HCT116 (cell line): ENCODE data around the gene FAM168A. TPM values are rescaled to one million over a fixed set of nuclear protein-coding genes. Genes with fewer than 3 reads are reported as not detected.

Experiments
- ATAC-seq: fragments of 200-7000 bp; cut with Tn5 transposase; 2 replicates; pipeline ENCODE4 v1.9.1; 2020; ENCODE audit warnings: mild to moderate bottlenecking, moderate library complexity
- BruUV-seq: library from RNA; stranded (reverse); fragments of 400-500 nt; replicated peaks from 2 replicates; lab custom pipeline; 2021; lab: Mats Ljungman, UMichigan
- CTCF ChIA-PET: fragments of 300-600 bp; sonication (Branson Sonifier 250); formaldehyde crosslinking; loops from one replicate; lab custom pipeline; 2021; ENCODE audit warnings: antibody characterized with exemption; lab: Charles Lee
- POLR2A ChIA-PET: fragments of 300-600, 350-600 bp; sonication (Branson Sonifier 250); formaldehyde crosslinking; loops from one replicate; lab custom pipeline; 2021; ENCODE audit warnings: antibody characterized with exemption; lab: Charles Lee
- RAD21 ChIA-PET, 2 experiments: fragments of 300-600 bp; sonication (Branson Sonifier 250); formaldehyde crosslinking; loops; one replicate each; lab custom pipeline; 2023; ENCODE audit warnings: low total read pairs in 2 of 2; ENCODE audit not compliant: uncharacterized antibody in 2 of 2, unreplicated experiment in 2 of 2, low non-redundant PET in 1 of 2; lab: Charles Lee
- DNase-seq: peaks from one replicate; pipeline ENCODE4 v3.0.0-alpha.2; 2010; ENCODE audit warnings: low read depth, low spot score
- H2AFZ ChIP-seq: fragments of 200-600 bp; shearing (Covaris generic), sonication (generic); 2 replicates; pipeline ENCODE4 v1.6.1; 2017; ENCODE audit warnings: low read depth, mixed run types, mixed read lengths, antibody characterized with exemption, low read length; ENCODE audit not compliant: poor library complexity, severe bottlenecking
- H3K27ac ChIP-seq: 2 replicates; pipeline ENCODE4 v1.5.1; 2012; ENCODE audit warnings: low read depth, low read length
- H3K27me3 ChIP-seq: fragments of 200-600 bp; sonication (generic); 2 replicates; pipeline ENCODE4 v1.6.1; 2016; ENCODE audit warnings: mixed run types, low read length, mixed read lengths; ENCODE audit not compliant: insufficient read depth
- H3K36me3 ChIP-seq, 2 experiments: fragments of 200-500 bp in 1 of 2; fragments of 200-600 bp in 1 of 2; sonication (Bioruptor generic) in 1 of 2; sonication (generic) in 1 of 2; 2 replicates each; pipeline versions ENCODE4 v1.5.1 to v1.6.1; 2014 to 2016; ENCODE audit warnings: low read length in 2 of 2, inconsistent platforms in 1 of 2, mixed read lengths in 1 of 2, mixed run types in 1 of 2; ENCODE audit not compliant: insufficient read depth in 2 of 2, control insufficient read depth in 1 of 2
- H3K4me1 ChIP-seq, 2 experiments: fragments of 200-600 bp in 1 of 2; sonication (generic) in 1 of 2; 2 replicates each; pipeline versions ENCODE4 v1.5.1 to v1.6.1; 2012 to 2017; ENCODE audit warnings: low read length in 2 of 2, inconsistent platforms in 1 of 2, mild to moderate bottlenecking in 1 of 2, mixed read lengths in 1 of 2, mixed run types in 1 of 2, moderate library complexity in 1 of 2; ENCODE audit not compliant: insufficient read depth in 2 of 2, control insufficient read depth in 1 of 2
- H3K4me2 ChIP-seq: fragments of 200-600 bp; sonication (generic); 2 replicates; pipeline ENCODE4 v1.6.1; 2017; ENCODE audit warnings: mixed run types, low read length, mixed read lengths
- H3K4me3 ChIP-seq, 2 experiments: fragments of 200-600 bp in 1 of 2; sonication (generic) in 1 of 2; replicated peaks in 1 of 2; 2 replicates each; pipeline ENCODE4 v1.5.1; 2011 to 2016; ENCODE audit warnings: low read length in 2 of 2, control low read depth in 1 of 2, low read depth in 1 of 2, mild to moderate bottlenecking in 1 of 2, mixed read lengths in 1 of 2, mixed run types in 1 of 2
- H3K79me2 ChIP-seq: fragments of 200-600 bp; sonication (generic); 2 replicates; pipeline ENCODE4 v1.6.1; 2017; ENCODE audit warnings: mild to moderate bottlenecking, mixed run types, low read length, moderate library complexity, mixed read lengths; ENCODE audit not compliant: insufficient read depth
- H3K9ac ChIP-seq: fragments of 200-600 bp; sonication (generic); 2 replicates; pipeline ENCODE4 v1.6.1; 2016; ENCODE audit warnings: low read length, mixed read lengths
- H3K9me2 ChIP-seq: fragments of 200-600 bp; sonication (generic), shearing (Covaris generic); 2 replicates; pipeline ENCODE4 v1.6.1; 2017; ENCODE audit warnings: mixed run types, mild to moderate bottlenecking, moderate library complexity; ENCODE audit not compliant: insufficient read depth
- H3K9me3 ChIP-seq, 2 experiments: fragments of 200-500 bp in 1 of 2; fragments of 200-600 bp in 1 of 2; sonication (Bioruptor generic) in 1 of 2; sonication (generic) in 1 of 2; 2 replicates each; pipeline ENCODE4 v1.6.1; 2014 to 2017; ENCODE audit warnings: low read length in 2 of 2, mixed read lengths in 2 of 2, inconsistent platforms in 1 of 2, low read depth in 1 of 2, mild to moderate bottlenecking in 1 of 2, mixed run types in 1 of 2, moderate library complexity in 1 of 2; ENCODE audit not compliant: control insufficient read depth in 1 of 2, insufficient read depth in 1 of 2
- H4K20me1 ChIP-seq: fragments of 200-600 bp; sonication (generic), shearing (Covaris generic); 2 replicates; pipeline ENCODE4 v1.6.1; 2017; ENCODE audit warnings: mixed run types, mild to moderate bottlenecking, moderate library complexity; ENCODE audit not compliant: insufficient read depth
- CBX3 ChIP-seq: IDR thresholded peaks from 2 replicates; pipeline ENCODE4 v1.6.1; 2012; ENCODE audit warnings: low read depth
- CEBPB ChIP-seq: IDR thresholded peaks from 2 replicates; pipeline ENCODE4 v1.6.1; 2012; ENCODE audit warnings: low read depth
- ELF1 ChIP-seq: IDR thresholded peaks from 2 replicates; pipeline ENCODE4 v1.6.1; 2012; ENCODE audit warnings: low read depth, borderline replicate concordance
- FOSL1 ChIP-seq: IDR thresholded peaks from 2 replicates; pipeline ENCODE4 v1.6.1; 2012; ENCODE audit warnings: low read depth
- JUND ChIP-seq: IDR thresholded peaks from 2 replicates; pipeline ENCODE4 v1.6.1; 2012
- MAX ChIP-seq: IDR thresholded peaks from 2 replicates; pipeline ENCODE4 v1.6.1; 2012
- POLR2A ChIP-seq: IDR thresholded peaks from 2 replicates; pipeline ENCODE4 v1.7.0; 2011; ENCODE audit warnings: borderline replicate concordance; ENCODE audit not compliant: insufficient read depth, insufficient read length; ENCODE audit errors: extremely low read depth
- TCF7L2 ChIP-seq: IDR thresholded peaks from 2 replicates; pipeline ENCODE4 v1.7.0; 2011; ENCODE audit warnings: borderline replicate concordance, inconsistent platforms; ENCODE audit not compliant: insufficient read depth, insufficient read length; ENCODE audit errors: extremely low read depth
- ZNF274 ChIP-seq: fragments of 200-500 bp; sonication (Bioruptor generic); IDR thresholded peaks from 2 replicates; pipeline ENCODE4 v1.6.1; 2014; ENCODE audit warnings: mild to moderate bottlenecking, low read depth, low read length, inconsistent platforms
- intact Hi-C: fragments of 100-400 bp; cut with micrococcal nuclease; formaldehyde crosslinking; loops from 2 replicates; pipeline ENCODE4 v1.10.0; 2022
- total RNA-seq: library from RNA; stranded (reverse); gene quantifications from one replicate; pipeline ENCODE4 v1.2.1, GENCODE V29; 2021; ENCODE audit not compliant: unreplicated experiment
- TF ChIP-seq, protein P1 (sequence below), 3 experiments: fragments of 200-600 bp in 1 of 3; sonication (generic) in 1 of 3; IDR thresholded peaks in 2 of 3; conservative IDR thresholded peaks in 1 of 3; 2 replicates each; pipeline ENCODE4 v1.5.1; 2012 to 2017; ENCODE audit warnings: low read depth in 2 of 3, low read length in 2 of 3, antibody characterized with exemption in 1 of 3, borderline replicate concordance in 1 of 3, control low read depth in 1 of 3, mild to moderate bottlenecking in 1 of 3, mixed read lengths in 1 of 3, mixed run types in 1 of 3, moderate library complexity in 1 of 3; ENCODE audit not compliant: insufficient read depth in 1 of 3

The FAM168A gene
- total RNA-seq, 1 experiment from 2014 or later: 31.5 TPM

DNA sequence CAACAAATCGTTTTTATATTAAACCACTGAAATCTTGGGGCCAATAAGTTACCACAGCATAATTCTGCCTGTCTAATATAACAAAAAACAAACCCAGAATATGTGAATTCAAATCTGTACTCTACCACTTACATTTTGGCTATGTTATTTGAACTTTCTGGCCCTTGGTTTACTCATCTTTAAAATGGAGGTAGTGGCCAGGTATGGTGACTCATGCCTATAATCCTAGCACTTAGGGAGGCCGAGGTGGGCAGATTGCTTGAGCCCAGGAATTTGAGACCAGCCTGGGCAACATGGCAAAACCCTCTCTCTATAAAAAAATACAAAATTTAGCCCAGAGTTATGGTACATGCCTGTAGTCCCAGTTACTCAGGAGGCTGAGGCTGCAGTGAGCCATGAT lies 84.2 kb downstream of the FAM168A start:
- ChIA-PET RAD21 (no interaction called here), POLR2A (no interaction called here), CTCF (no interaction called here)
- no peak for DNase-seq
- BruUV-seq: no TSS peak
- Histone ChIP-seq H3K4me1 (peaks cover 7 to 16% of the 10 kb centered on the region in 2 experiments), H3K79me2 (no peaks in the 10 kb centered on the region), H3K9ac (no peak overlapping the region), H4K20me1 (no peaks in the 10 kb centered on the region), H2AFZ (no peak overlapping the region), H3K9me2 (no peaks in the 10 kb centered on the region), H3K4me3 (no peak overlapping the region), H3K27ac (no peak overlapping the region), H3K27me3 (no peaks in the 10 kb centered on the region), H3K36me3 (no peaks in the 10 kb centered on the region), H3K4me2 (peak overlapping the region; percentile 57), H3K9me3 (no peaks in the 10 kb centered on the region)
- peak; percentile 76 for ATAC-seq
- TF ChIP-seq FOSL1 (peak; percentile 31; the same call in 1 of the 2 replicates), JUND (no peak), TCF7L2 (no peak), MAX (no peak), CBX3 (no peak)
- intact Hi-C loops: no loop called here

DNA sequence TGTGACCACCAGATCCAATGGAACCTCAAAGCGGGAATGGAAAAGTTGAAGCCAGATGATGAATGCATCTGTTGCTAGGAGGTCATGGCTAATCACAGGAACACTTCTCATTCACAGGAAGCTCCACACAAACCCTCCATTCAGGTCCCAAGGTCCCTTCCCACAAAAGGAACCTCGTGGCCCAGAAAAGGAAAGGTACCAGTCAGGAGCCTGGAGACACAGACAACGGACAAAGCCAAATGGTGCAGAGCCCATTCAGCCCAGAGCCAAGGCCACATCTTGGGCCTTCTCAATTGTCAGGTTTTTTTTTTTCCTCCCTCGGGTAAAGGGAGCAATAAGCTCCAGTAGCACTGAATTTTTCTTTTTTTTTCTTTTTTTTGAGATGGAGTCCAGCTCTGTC lies 87.0 kb downstream of the FAM168A start:
- H3K36me3 ChIP-seq: no peaks in the 10 kb centered on the region
- RAD21 ChIA-PET: no interaction called here

More for the DNA sequence above, 87.0 kb downstream of the FAM168A start:
- DNase-seq (no peak), ATAC-seq (no peak)
- no peak overlapping the region for H3K9ac ChIP-seq
- no peaks in the 10 kb centered on the region for H4K20me1 ChIP-seq
- CTCF ChIA-PET: interaction anchor here (2.4 kb wide), 1 partner anchor 32 kb away, joined by 6 read pairs; no protein-coding TSS in a partner anchor
- no peak overlapping the region for H3K4me3 ChIP-seq
- H3K9me3 ChIP-seq: no peaks in the 10 kb centered on the region
- BruUV-seq: no TSS peak
- H3K4me1 ChIP-seq: peaks cover 7 to 16% of the 10 kb centered on the region in 2 experiments
- TF ChIP-seq TCF7L2 (no peak), ELF1 (no peak), ZNF274 (no peak), POLR2A (no peak), CBX3 (no peak), CEBPB (no peak)
- TF ChIP-seq, protein P1, sequence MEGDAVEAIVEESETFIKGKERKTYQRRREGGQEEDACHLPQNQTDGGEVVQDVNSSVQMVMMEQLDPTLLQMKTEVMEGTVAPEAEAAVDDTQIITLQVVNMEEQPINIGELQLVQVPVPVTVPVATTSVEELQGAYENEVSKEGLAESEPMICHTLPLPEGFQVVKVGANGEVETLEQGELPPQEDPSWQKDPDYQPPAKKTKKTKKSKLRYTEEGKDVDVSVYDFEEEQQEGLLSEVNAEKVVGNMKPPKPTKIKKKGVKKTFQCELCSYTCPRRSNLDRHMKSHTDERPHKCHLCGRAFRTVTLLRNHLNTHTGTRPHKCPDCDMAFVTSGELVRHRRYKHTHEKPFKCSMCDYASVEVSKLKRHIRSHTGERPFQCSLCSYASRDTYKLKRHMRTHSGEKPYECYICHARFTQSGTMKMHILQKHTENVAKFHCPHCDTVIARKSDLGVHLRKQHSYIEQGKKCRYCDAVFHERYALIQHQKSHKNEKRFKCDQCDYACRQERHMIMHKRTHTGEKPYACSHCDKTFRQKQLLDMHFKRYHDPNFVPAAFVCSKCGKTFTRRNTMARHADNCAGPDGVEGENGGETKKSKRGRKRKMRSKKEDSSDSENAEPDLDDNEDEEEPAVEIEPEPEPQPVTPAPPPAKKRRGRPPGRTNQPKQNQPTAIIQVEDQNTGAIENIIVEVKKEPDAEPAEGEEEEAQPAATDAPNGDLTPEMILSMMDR (IDR thresholded peaks at IDR 0.05 in 2 of 3, conservative IDR thresholded peaks at IDR 0.05 in 1 of 3; ENCODE audit: borderline replicate concordance in 1 of 3, insufficient read depth in 1 of 3, low read depth in 2 of 3, low read length in 2 of 3): no peak
- TF ChIP-seq, all 23 proteins: peak for 0
- H2AFZ ChIP-seq: no peak overlapping the region
- H3K27me3 ChIP-seq: no peaks in the 10 kb centered on the region
- POLR2A ChIA-PET: no interaction called here
- intact Hi-C loops: no loop called here
- no peaks in the 10 kb centered on the region for H3K79me2 ChIP-seq
- H3K4me2 ChIP-seq: no peak overlapping the region
- H3K27ac ChIP-seq: no peak overlapping the region
- H3K9me2 ChIP-seq: no peaks in the 10 kb centered on the region
